CD14-positive monocyte (primary cell): Measurements from ENCODE around the gene ZNF385D. TPM values are rescaled to one million over a fixed set of nuclear protein-coding genes. Genes with fewer than 3 reads are reported as not detected.

Experiments
- DNase-seq, 3 donors: peaks; one replicate each; pipeline ENCODE4 v3.0.0-alpha.2; 2011 to 2022
- H2AFZ ChIP-seq: 2 replicates; pipeline ENCODE4 v1.6.0; 2012; ENCODE audit warnings: mild to moderate bottlenecking, low read depth, low read length, inconsistent platforms; ENCODE audit not compliant: insufficient read depth, poor library complexity, severe bottlenecking
- H3K27ac ChIP-seq, 2 donors: 1 replicate in 1 of 2; 2 replicates in 1 of 2; pipeline ENCODE4 v1.5.1; 2012 to 2013; ENCODE audit warnings: low read length in 2 of 2, control low read depth in 1 of 2, inconsistent platforms in 1 of 2, low read depth in 1 of 2, mild to moderate bottlenecking in 1 of 2
- H3K27me3 ChIP-seq, 2 donors: one replicate each; pipeline versions ENCODE4 v1.6.0 to v1.6.1; 2011 to 2013; ENCODE audit warnings: low read length in 2 of 2; ENCODE audit not compliant: control insufficient read depth in 2 of 2, insufficient read depth in 2 of 2
- H3K36me3 ChIP-seq, 2 donors: replicated peaks in 1 of 2; 1 replicate in 1 of 2; 2 replicates in 1 of 2; pipeline versions ENCODE4 v1.5.1 to v1.6.1; 2012 to 2013; ENCODE audit warnings: low read length in 2 of 2, control low read depth in 1 of 2, inconsistent platforms in 1 of 2, mild to moderate bottlenecking in 1 of 2; ENCODE audit not compliant: insufficient read depth in 2 of 2, control insufficient read depth in 1 of 2
- H3K4me1 ChIP-seq, 2 donors: 1 replicate in 1 of 2; 2 replicates in 1 of 2; pipeline versions ENCODE4 v1.5.1 to v1.6.1; 2012 to 2013; ENCODE audit warnings: low read length in 2 of 2, control low read depth in 1 of 2, inconsistent platforms in 1 of 2, mild to moderate bottlenecking in 1 of 2, moderate library complexity in 1 of 2; ENCODE audit not compliant: insufficient read depth in 2 of 2, control insufficient read depth in 1 of 2
- H3K4me2 ChIP-seq: replicated peaks from 2 replicates; pipeline ENCODE3; 2012; ENCODE audit warnings: low read length, moderate library complexity, mild to moderate bottlenecking; ENCODE audit not compliant: poor library complexity, severe bottlenecking; ENCODE audit errors: extremely low read depth
- H3K4me3 ChIP-seq, 3 experiments: fragments of 200-600 bp in 1 of 3; sonication (generic) in 1 of 3; replicated peaks in 1 of 3; 1 replicate in 2 of 3; 2 replicates in 1 of 3; pipeline ENCODE4 v1.5.1; 2011 to 2013; ENCODE audit warnings: low read length in 3 of 3, mild to moderate bottlenecking in 3 of 3, control low read depth in 2 of 3, low read depth in 2 of 3, inconsistent platforms in 1 of 3, moderate library complexity in 1 of 3
- H3K79me2 ChIP-seq: 2 replicates; pipeline ENCODE4 v1.6.0; 2012; ENCODE audit warnings: mild to moderate bottlenecking, control low read depth, inconsistent platforms, low read length, moderate library complexity; ENCODE audit not compliant: insufficient read depth
- H3K9ac ChIP-seq: 2 replicates; pipeline ENCODE4 v1.6.0; 2017; ENCODE audit warnings: low read length, mild to moderate bottlenecking; ENCODE audit not compliant: insufficient read depth, poor library complexity, severe bottlenecking
- H3K9me3 ChIP-seq, 2 donors: replicated peaks in 1 of 2; 1 replicate in 1 of 2; 2 replicates in 1 of 2; pipeline versions ENCODE4 v1.5.1 to v1.6.1; 2012 to 2013; ENCODE audit warnings: low read length in 2 of 2, control low read depth in 1 of 2; ENCODE audit not compliant: control insufficient read depth in 1 of 2, insufficient read depth in 1 of 2
- H4K20me1 ChIP-seq: 2 replicates; pipeline ENCODE4 v1.6.0; 2012; ENCODE audit warnings: mild to moderate bottlenecking, low read length, control low read depth, moderate library complexity; ENCODE audit not compliant: insufficient read depth
- H3K27ac Mint-ChIP-seq, 7 donors: one replicate each; pipeline ENCODE4 v1.8.0; 2020; ENCODE audit warnings: mild to moderate bottlenecking in 7 of 7, mixed read lengths in 7 of 7, moderate library complexity in 6 of 7, inconsistent platforms in 2 of 7
- H3K27me3 Mint-ChIP-seq, 3 donors: one replicate each; pipeline ENCODE4 v1.8.0; 2021 to 2022; ENCODE audit warnings: low read depth in 3 of 3, mild to moderate bottlenecking in 3 of 3, mixed read lengths in 3 of 3, moderate library complexity in 3 of 3, inconsistent platforms in 1 of 3
- H3K36me3 Mint-ChIP-seq, 2 donors: one replicate each; pipeline ENCODE4 v1.8.0; 2020; ENCODE audit warnings: mixed read lengths in 2 of 2, inconsistent platforms in 1 of 2, mild to moderate bottlenecking in 1 of 2
- H3K4me1 Mint-ChIP-seq: one replicate; pipeline ENCODE4 v1.8.0; 2020; ENCODE audit warnings: mild to moderate bottlenecking, mixed read lengths
- H3K4me3 Mint-ChIP-seq, 2 donors: one replicate each; pipeline ENCODE4 v1.8.0; 2020; ENCODE audit warnings: mild to moderate bottlenecking in 2 of 2, mixed read lengths in 2 of 2, moderate library complexity in 1 of 2
- H3K9me3 Mint-ChIP-seq, 7 donors: one replicate each; pipeline ENCODE4 v1.8.0; 2020 to 2022; ENCODE audit warnings: mixed read lengths in 7 of 7, mild to moderate bottlenecking in 6 of 7, moderate library complexity in 6 of 7, inconsistent platforms in 2 of 7
- CTCF ChIP-seq: fragments of 200-600 bp; IDR thresholded peaks from one replicate; pipeline ENCODE4 v1.8.0; 2022; ENCODE audit warnings: antibody characterized with exemption, mild to moderate bottlenecking
- WGBS: methylation state at CpG from one replicate; pipeline ENCODE4 v1.1.5; 2013; ENCODE audit warnings: missing lambda C conversion rate; ENCODE audit not compliant: insufficient coverage; 5-methylcytosine and 5-hydroxymethylcytosine counted together
- intact Hi-C, 2 donors: fragments of 100-400 bp; cut with micrococcal nuclease; formaldehyde crosslinking; loops; one replicate each; pipeline versions ENCODE4 v1.15.0 to v1.15.1; 2023
- polyA minus RNA-seq: library from RNA; depleted of rRNA, polyadenylated mRNA; stranded (reverse); fragments of >200 nt; gene quantifications from 2 replicates; pipeline ENCODE4 v1.2.3, GENCODE V29; 2012
- polyA plus RNA-seq, 3 donors: library from polyadenylated mRNA; depleted of rRNA in 1 of 3; unstranded in 2 of 3; stranded (reverse) in 1 of 3; fragments of 300-500 nt in 2 of 3; fragments of >200 nt in 1 of 3; fragmentation: Illumina TruSeq in 2 of 3; gene quantifications; 1 replicate in 2 of 3; 2 replicates in 1 of 3; pipeline ENCODE4 v1.2.3, GENCODE V29; 2012 to 2021
- total RNA-seq, 12 experiments: library from RNA in 1 of 12; stranded (reverse) in 1 of 12; fragments of 120-200 nt in 1 of 12; gene quantifications; one replicate each; pipeline ENCODE4 v1.2.4 and lab custom pipeline; 2013 to 2026; ENCODE audit warnings: mixed read lengths in 6 of 12, inconsistent platforms in 1 of 12

ZNF385D gene, protein sequence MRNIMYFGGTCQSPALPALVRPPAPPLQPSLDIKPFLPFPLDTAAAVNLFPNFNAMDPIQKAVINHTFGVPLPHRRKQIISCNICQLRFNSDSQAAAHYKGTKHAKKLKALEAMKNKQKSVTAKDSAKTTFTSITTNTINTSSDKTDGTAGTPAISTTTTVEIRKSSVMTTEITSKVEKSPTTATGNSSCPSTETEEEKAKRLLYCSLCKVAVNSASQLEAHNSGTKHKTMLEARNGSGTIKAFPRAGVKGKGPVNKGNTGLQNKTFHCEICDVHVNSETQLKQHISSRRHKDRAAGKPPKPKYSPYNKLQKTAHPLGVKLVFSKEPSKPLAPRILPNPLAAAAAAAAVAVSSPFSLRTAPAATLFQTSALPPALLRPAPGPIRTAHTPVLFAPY
- total RNA-seq (2013): 0.02 TPM
- polyA plus RNA-seq (not detected), polyA minus RNA-seq (not detected in 2 replicates), total RNA-seq (lab: John Stamatoyannopoulos, UW) (0 to 5.3 (median 0.15) reads per million in 11 experiments)

- Mint-ChIP-seq H3K36me3 (no peaks in the 10 kb centered on the region), H3K9me3 (peaks cover 0 to 5% (median 2%) of the 10 kb centered on the region in 7 donors), H3K27me3 (peaks cover 9 to 19% (median 9%) of the 10 kb centered on the region in 3 donors), H3K4me1 (no peaks in the 10 kb centered on the region), H3K27ac (peak within 1 kb of the TSS in 1 of 7 donors; percentile 47), H3K4me3 (peak within 1 kb of the TSS in 1 of 2 donors; percentile 49)
- H3K79me2 ChIP-seq: no peaks in the 10 kb centered on the region
- no peak within 1 kb of the TSS for H3K4me3 ChIP-seq
- H3K9ac ChIP-seq: no peak within 1 kb of the TSS
- no peak within 1 kb of the TSS for H3K27ac ChIP-seq
- peaks cover 6 to 8% of the 10 kb centered on the region in 2 donors for H3K27me3 ChIP-seq
- intact Hi-C loops: no loop called here
- TF ChIP-seq CTCF: no peak
- DNase-seq: no peak
- H3K4me2 ChIP-seq: no peak within 1 kb of the TSS
- H2AFZ ChIP-seq: no peak within 1 kb of the TSS
- no peaks in the 10 kb centered on the region for H4K20me1 ChIP-seq
- H3K4me1 ChIP-seq: no peaks in the 10 kb centered on the region
- H3K36me3 ChIP-seq: no peaks in the 10 kb centered on the region
- WGBS: 4% methylated on average over 25 of the region's 31 CpGs
- H3K9me3 ChIP-seq: no peaks in the 10 kb centered on the region
These were observed at the start of gene ZNF385D for GRCh38 chr3:21750831-21751391. Gene ZNF385D (minus strand): TSS chr3:21751210. CDS start chr3:21750916, 294 bp downstream.

DNA sequence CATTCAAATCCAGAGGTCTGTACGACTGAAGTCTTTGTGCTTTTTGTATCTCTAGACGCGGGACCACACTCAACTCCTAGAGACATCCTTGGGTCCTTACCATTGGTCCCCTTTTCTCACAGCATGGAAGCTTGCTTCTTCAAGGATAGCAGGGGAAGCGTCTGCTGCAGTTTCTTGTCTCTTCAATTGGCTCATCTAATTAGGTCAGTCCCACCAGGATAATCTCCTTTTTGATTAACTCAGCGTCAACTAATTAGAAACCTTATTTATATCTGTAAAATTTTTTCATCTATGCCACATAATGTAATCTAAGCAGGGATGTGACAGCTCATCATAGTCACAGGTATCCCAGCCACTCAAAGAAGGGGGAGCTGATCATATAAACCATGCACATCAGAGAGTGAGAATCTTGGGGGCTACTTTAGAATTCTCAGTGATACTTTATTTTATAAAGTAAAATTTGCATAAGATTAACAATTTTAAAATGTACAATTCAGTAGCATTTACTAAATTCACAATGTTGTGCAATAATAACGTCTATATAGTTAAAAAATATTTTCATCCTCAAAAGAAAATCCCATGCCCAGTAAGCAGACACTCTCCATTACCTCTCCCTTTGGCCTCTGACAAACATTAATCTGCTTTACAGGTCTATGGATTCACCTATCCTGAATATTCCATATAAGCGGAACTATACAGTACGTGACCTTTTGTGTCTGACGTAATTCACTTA lies 47.5 kb upstream of the ZNF385D start:
- no peaks in the 10 kb centered on the region for H3K36me3 Mint-ChIP-seq
- 83% methylated on average over 4 of the region's 9 CpGs for WGBS
- no peaks in the 10 kb centered on the region for H3K27me3 Mint-ChIP-seq
- H3K27me3 ChIP-seq: no peaks in the 10 kb centered on the region
- no peaks in the 10 kb centered on the region for H4K20me1 ChIP-seq
- no peak for DNase-seq
- H3K27ac Mint-ChIP-seq: no peak overlapping the region
- H3K27ac ChIP-seq: no peak overlapping the region
- H3K4me2 ChIP-seq: no peak overlapping the region
- TF ChIP-seq CTCF: no peak
- no peak overlapping the region for H2AFZ ChIP-seq
- H3K4me1 Mint-ChIP-seq: no peaks in the 10 kb centered on the region
- H3K36me3 ChIP-seq: no peaks in the 10 kb centered on the region
- peaks cover 0 to 13% (median 2%) of the 10 kb centered on the region in 7 donors for H3K9me3 Mint-ChIP-seq
- H3K79me2 ChIP-seq: no peaks in the 10 kb centered on the region
- H3K4me3 ChIP-seq: no peak overlapping the region
- H3K9me3 ChIP-seq: peaks cover 5 to 7% of the 10 kb centered on the region in 2 donors
- H3K9ac ChIP-seq: no peak overlapping the region
- H3K4me3 Mint-ChIP-seq: no peak overlapping the region
- H3K4me1 ChIP-seq: no peaks in the 10 kb centered on the region
- intact Hi-C loops: no loop called here
